GM23338 (cell line): ENCODE results near the gene CPB2.

ENCODE experiments used
- EZH2phosphoT487 ChIP-seq: fragments of 200-600 bp; sonication (generic); IDR thresholded peaks from one replicate; pipeline ENCODE4 v1.8.1; 2018; ENCODE audit warnings: antibody characterized with exemption; ENCODE audit not compliant: unreplicated experiment
- POLR2AphosphoS5 ChIP-seq: IDR thresholded peaks from 2 replicates; pipeline ENCODE4 v1.6.1; 2016; ENCODE audit warnings: antibody characterized with exemption, low read depth
- TF ChIP-seq, protein P1 (sequence below), 2 experiments: fragments of 200-600 bp in 1 of 2; sonication (generic) in 1 of 2; conservative IDR thresholded peaks; 2 replicates each; pipeline versions ENCODE4 v1.5.1 to v1.6.1; 2016 to 2017; ENCODE audit warnings: antibody characterized with exemption in 2 of 2, low read depth in 2 of 2, mild to moderate bottlenecking in 2 of 2, moderate library complexity in 1 of 2
- TF ChIP-seq, protein P2 (sequence below): IDR thresholded peaks from one replicate; pipeline ENCODE4 v1.6.1; 2018; ENCODE audit warnings: antibody characterized with exemption; ENCODE audit not compliant: unreplicated experiment

DNA sequence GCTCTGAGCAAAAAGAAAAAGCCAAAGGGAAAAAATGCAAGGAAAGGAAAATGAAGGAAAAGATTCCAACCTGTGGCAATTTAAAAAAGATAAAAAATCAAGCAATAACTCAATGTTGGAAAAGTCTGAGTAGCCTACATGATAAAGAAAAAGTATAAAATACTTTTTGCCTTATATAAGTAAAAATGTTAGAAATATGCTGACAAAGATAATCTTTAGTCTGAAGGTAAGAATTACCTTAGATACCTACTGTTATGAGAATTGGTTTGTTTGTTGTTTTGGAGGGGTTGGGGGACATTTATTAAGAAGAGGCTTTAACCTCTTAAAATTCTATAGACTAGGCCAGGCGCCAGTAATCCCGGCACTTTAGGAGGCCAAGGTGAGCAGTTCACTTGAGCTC, 29.7 kb upstream of the CPB2 start:
- TF ChIP-seq, protein P1, sequence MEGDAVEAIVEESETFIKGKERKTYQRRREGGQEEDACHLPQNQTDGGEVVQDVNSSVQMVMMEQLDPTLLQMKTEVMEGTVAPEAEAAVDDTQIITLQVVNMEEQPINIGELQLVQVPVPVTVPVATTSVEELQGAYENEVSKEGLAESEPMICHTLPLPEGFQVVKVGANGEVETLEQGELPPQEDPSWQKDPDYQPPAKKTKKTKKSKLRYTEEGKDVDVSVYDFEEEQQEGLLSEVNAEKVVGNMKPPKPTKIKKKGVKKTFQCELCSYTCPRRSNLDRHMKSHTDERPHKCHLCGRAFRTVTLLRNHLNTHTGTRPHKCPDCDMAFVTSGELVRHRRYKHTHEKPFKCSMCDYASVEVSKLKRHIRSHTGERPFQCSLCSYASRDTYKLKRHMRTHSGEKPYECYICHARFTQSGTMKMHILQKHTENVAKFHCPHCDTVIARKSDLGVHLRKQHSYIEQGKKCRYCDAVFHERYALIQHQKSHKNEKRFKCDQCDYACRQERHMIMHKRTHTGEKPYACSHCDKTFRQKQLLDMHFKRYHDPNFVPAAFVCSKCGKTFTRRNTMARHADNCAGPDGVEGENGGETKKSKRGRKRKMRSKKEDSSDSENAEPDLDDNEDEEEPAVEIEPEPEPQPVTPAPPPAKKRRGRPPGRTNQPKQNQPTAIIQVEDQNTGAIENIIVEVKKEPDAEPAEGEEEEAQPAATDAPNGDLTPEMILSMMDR (conservative IDR thresholded peaks at IDR 0.05; ENCODE audit: low read depth in 2 of 2) = no peak
- TF ChIP-seq EZH2phosphoT487 (no peak), POLR2AphosphoS5 (no peak)
- TF ChIP-seq, protein P2, sequence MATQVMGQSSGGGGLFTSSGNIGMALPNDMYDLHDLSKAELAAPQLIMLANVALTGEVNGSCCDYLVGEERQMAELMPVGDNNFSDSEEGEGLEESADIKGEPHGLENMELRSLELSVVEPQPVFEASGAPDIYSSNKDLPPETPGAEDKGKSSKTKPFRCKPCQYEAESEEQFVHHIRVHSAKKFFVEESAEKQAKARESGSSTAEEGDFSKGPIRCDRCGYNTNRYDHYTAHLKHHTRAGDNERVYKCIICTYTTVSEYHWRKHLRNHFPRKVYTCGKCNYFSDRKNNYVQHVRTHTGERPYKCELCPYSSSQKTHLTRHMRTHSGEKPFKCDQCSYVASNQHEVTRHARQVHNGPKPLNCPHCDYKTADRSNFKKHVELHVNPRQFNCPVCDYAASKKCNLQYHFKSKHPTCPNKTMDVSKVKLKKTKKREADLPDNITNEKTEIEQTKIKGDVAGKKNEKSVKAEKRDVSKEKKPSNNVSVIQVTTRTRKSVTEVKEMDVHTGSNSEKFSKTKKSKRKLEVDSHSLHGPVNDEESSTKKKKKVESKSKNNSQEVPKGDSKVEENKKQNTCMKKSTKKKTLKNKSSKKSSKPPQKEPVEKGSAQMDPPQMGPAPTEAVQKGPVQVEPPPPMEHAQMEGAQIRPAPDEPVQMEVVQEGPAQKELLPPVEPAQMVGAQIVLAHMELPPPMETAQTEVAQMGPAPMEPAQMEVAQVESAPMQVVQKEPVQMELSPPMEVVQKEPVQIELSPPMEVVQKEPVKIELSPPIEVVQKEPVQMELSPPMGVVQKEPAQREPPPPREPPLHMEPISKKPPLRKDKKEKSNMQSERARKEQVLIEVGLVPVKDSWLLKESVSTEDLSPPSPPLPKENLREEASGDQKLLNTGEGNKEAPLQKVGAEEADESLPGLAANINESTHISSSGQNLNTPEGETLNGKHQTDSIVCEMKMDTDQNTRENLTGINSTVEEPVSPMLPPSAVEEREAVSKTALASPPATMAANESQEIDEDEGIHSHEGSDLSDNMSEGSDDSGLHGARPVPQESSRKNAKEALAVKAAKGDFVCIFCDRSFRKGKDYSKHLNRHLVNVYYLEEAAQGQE = no peak
